K562 (cell line): Measurements from ENCODE around the gene BHLHE40. TPM values are rescaled to one million over a fixed set of nuclear protein-coding genes. Genes with fewer than 3 reads are reported as not detected.
A peak's percentile ranks its signal among the peaks of the same experiment; 100 is the strongest.

Source experiments
- ATAC-seq: fragments of 200-7000 bp; cut with Tn5 transposase; 3 replicates; pipeline ENCODE4 v1.9.1; 2020; ENCODE audit warnings: moderate library complexity
- BruUV-seq: library from RNA; stranded (reverse); fragments of 400-500 nt; replicated peaks from 2 replicates; lab custom pipeline; 2021; lab: Mats Ljungman, UMichigan
- CTCF ChIA-PET: fragments of 300-600 bp; formaldehyde crosslinking; extraction: SDS; loops from one replicate; lab custom pipeline; 2021; ENCODE audit warnings: low intra/inter-chr PET ratio; lab: Yijun Ruan, JAX
- POLR2A ChIA-PET: fragments of 300-600, 350-650 bp; sonication (Branson Sonifier 250); formaldehyde crosslinking; extraction: SDS; loops from one replicate; lab custom pipeline; 2021; ENCODE audit warnings: antibody characterized with exemption, inconsistent platforms; lab: Yijun Ruan, JAX
- DNase-seq, 4 experiments: peaks; one replicate each; pipeline versions ENCODE4 v3.0.0 to v3.0.0-alpha.2; 2011 to 2018; ENCODE audit warnings: low spot score in 3 of 4, mixed read lengths in 3 of 4; ENCODE audit errors: extremely low read depth in 1 of 4
- FAIRE-seq: peaks from 2 replicates; lab custom pipeline; 2011; peaks lifted over from hg19 to GRCh38; lab: Jason Lieb, UNC
- H2AFZ ChIP-seq: 2 replicates; pipeline ENCODE4 v1.6.0; 2011; ENCODE audit warnings: low read depth, low read length, control low read depth, inconsistent platforms
- H3K27ac ChIP-seq: fragments of 200-600 bp; 3 replicates; pipeline ENCODE4 v1.8.0; 2011; ENCODE audit warnings: low read depth, mild to moderate bottlenecking, control low read depth, inconsistent platforms, low read length, moderate library complexity, mixed read lengths; ENCODE audit errors: extremely low read depth
- H3K27me3 ChIP-seq, 2 experiments: fragments of 300-600 bp in 1 of 2; 2 replicates in 1 of 2; 3 replicates in 1 of 2; pipeline versions ENCODE4 v1.6.0 to v1.8.0; 2011; ENCODE audit warnings: inconsistent platforms in 2 of 2, low read length in 2 of 2, mild to moderate bottlenecking in 1 of 2, mixed read lengths in 1 of 2, moderate library complexity in 1 of 2; ENCODE audit not compliant: control insufficient read depth in 2 of 2, insufficient read depth in 2 of 2
- H3K36me3 ChIP-seq: fragments of 300-600 bp; 3 replicates; pipeline ENCODE4 v1.8.0; 2011; ENCODE audit warnings: mild to moderate bottlenecking, low read length, inconsistent platforms; ENCODE audit not compliant: control insufficient read depth, insufficient read depth
- H3K4me1 ChIP-seq, 2 experiments: fragments of 200-600 bp in 1 of 2; replicated peaks in 1 of 2; 2 replicates in 1 of 2; 3 replicates in 1 of 2; pipeline versions ENCODE4 v1.5.1 to v1.8.0; 2011; ENCODE audit warnings: inconsistent platforms in 2 of 2, low read length in 2 of 2, mild to moderate bottlenecking in 1 of 2, mixed read lengths in 1 of 2, moderate library complexity in 1 of 2; ENCODE audit not compliant: control insufficient read depth in 2 of 2, insufficient read depth in 2 of 2
- H3K4me2 ChIP-seq: 2 replicates; pipeline ENCODE4 v1.6.1; 2011; ENCODE audit warnings: low read length, control low read depth, inconsistent platforms, mixed read lengths; ENCODE audit not compliant: insufficient read depth
- H3K4me3 ChIP-seq: fragments of 200-600 bp; sonication (generic), shearing (Covaris generic); 2 replicates; pipeline ENCODE4 v1.5.1; 2016; ENCODE audit warnings: control low read depth, inconsistent platforms
- H3K79me2 ChIP-seq: fragments of 200-600 bp; 3 replicates; pipeline ENCODE4 v1.8.0; 2011; ENCODE audit warnings: low read length, inconsistent platforms; ENCODE audit not compliant: control insufficient read depth, insufficient read depth
- H3K9ac ChIP-seq, 2 experiments: 2 replicates each; pipeline versions ENCODE4 v1.6.0 to v1.6.1; 2011; ENCODE audit warnings: low read depth in 2 of 2, low read length in 2 of 2, control low read depth in 1 of 2, inconsistent platforms in 1 of 2, mild to moderate bottlenecking in 1 of 2, mixed read lengths in 1 of 2; ENCODE audit not compliant: insufficient read depth in 1 of 2
- H3K9me1 ChIP-seq: one replicate; pipeline ENCODE4 v1.6.0; 2011; ENCODE audit warnings: inconsistent platforms, mild to moderate bottlenecking, low read length, moderate library complexity; ENCODE audit not compliant: control insufficient read depth, insufficient read depth
- H3K9me3 ChIP-seq: replicated peaks from 2 replicates; pipeline ENCODE4 v1.5.1; 2011; ENCODE audit warnings: low read depth, low read length, inconsistent platforms; ENCODE audit not compliant: control insufficient read depth, insufficient read depth
- H4K20me1 ChIP-seq: replicated peaks from 2 replicates; pipeline ENCODE4 v1.6.1; 2011; ENCODE audit warnings: low read length, inconsistent platforms, mixed read lengths; ENCODE audit not compliant: control insufficient read depth, insufficient read depth
- CBFA2T3 ChIP-seq: fragments of 450-650 bp; IDR thresholded peaks from 2 replicates; pipeline ENCODE4 v1.6.1; 2017
- CBX5 ChIP-seq: IDR thresholded peaks from 2 replicates; pipeline ENCODE4 v1.6.1; 2014; ENCODE audit warnings: low read depth, borderline replicate concordance
- CEBPG ChIP-seq, 3 experiments: fragments of 200-800 bp in 1 of 3; sonication (Bioruptor generic) in 1 of 3; sonication (generic) in 1 of 3; formaldehyde crosslinking in 1 of 3; IDR thresholded peaks in 2 of 3; conservative IDR thresholded peaks in 1 of 3; 2 replicates each; pipeline versions ENCODE4 v1.6.1 to v1.8.0; 2016 to 2022; ENCODE audit warnings: missing compliant biosample characterization in 2 of 3, missing genetic modification characterization in 2 of 3, mild to moderate bottlenecking in 1 of 3, missing genetic modification reagents in 1 of 3
- MEIS2 ChIP-seq: fragments of 450-650 bp; IDR thresholded peaks from 2 replicates; pipeline ENCODE4 v1.6.1; 2014; ENCODE audit warnings: mild to moderate bottlenecking; ENCODE audit not compliant: partially characterized antibody
- RNF2 ChIP-seq: sonication (generic); IDR thresholded peaks from 2 replicates; pipeline ENCODE4 v1.6.1; 2016
- ZKSCAN1 ChIP-seq: fragments of 150-350 bp; IDR thresholded peaks from 2 replicates; pipeline ENCODE4 v1.6.1; 2016; ENCODE audit warnings: low read depth, low read length
- ZNF436 ChIP-seq: fragments of 250-450, 450-650 bp; sonication (Bioruptor Pico); formaldehyde crosslinking; IDR thresholded peaks from 2 replicates; pipeline ENCODE4 v1.7.0; 2020; ENCODE audit warnings: mild to moderate bottlenecking
- WGBS: fragments of 100-300 bp; shearing (Covaris generic); methylation state at CpG from one replicate; pipeline ENCODE4 v1.1.6; 2016; ENCODE audit warnings: low coverage, mixed read lengths; ENCODE audit not compliant: insufficient coverage; ENCODE audit errors: missing lambda C conversion rate; 5-methylcytosine and 5-hydroxymethylcytosine counted together
- in situ Hi-C: fragments of 300-500 bp; cut with MboI; formaldehyde crosslinking; loops from 4 replicates; pipeline ENCODE4 v1.15.0; 2018; ENCODE audit warnings: inconsistent platforms, mixed read lengths
- intact Hi-C: fragments of 100-400 bp; cut with micrococcal nuclease; formaldehyde crosslinking; loops from 2 replicates; pipeline ENCODE4 v1.14.2; 2022
- polyA plus RNA-seq, 8 experiments: library from polyadenylated mRNA; depleted of rRNA in 4 of 8; stranded (reverse) in 5 of 8; unstranded in 3 of 8; fragments of >200 nt; fragmentation: Nextera tagmentation in 2 of 8; fragmentation: Illumina TruSeq in 1 of 8; extraction: Ambion mirVana in 2 of 8; extraction: Trizol in 1 of 8; gene quantifications; 2 replicates each; pipeline versions ENCODE4 v1.2.1 to v1.2.3, GENCODE V29; 2011 to 2014; ENCODE audit warnings: inconsistent platforms in 1 of 8, missing spikeins in 1 of 8
- total RNA-seq, 7 experiments: library from RNA; depleted of rRNA in 6 of 7; stranded (reverse); fragments of >200 nt in 6 of 7; fragmentation: Illumina TruSeq in 2 of 7; extraction: Trizol in 2 of 7; gene quantifications; 2 replicates each; pipeline versions ENCODE4 v1.2.1 to v1.2.3, GENCODE V29; 2011 to 2021; ENCODE audit warnings: low replicate concordance in 1 of 7

The BHLHE40 gene
- total and polyA plus RNA-seq, 9 of the 15 experiments (the other 6 are each of a cell fraction or from before 2014, with no cell fraction given): 12.0 to 83.9 (median 31.4) TPM

GRCh38 chr3:4990069-4990468 is 10.8 kb downstream of the BHLHE40 start:
- Histone ChIP-seq H4K20me1 (no peaks in the 10 kb centered on the region), H3K27ac (no peak overlapping the region; the same call in 2 of the 3 replicates), H3K9ac (no peak overlapping the region), H3K79me2 (peaks cover 14% of the 10 kb centered on the region), H3K27me3 (no peaks in the 10 kb centered on the region), H3K4me2 (no peak overlapping the region), H3K4me1 (peaks cover 35 to 66% of the 10 kb centered on the region in 2 experiments), H2AFZ (0 out of 2 replicates have a peak overlapping the region, but pooled peaks have one; percentile 3), H3K9me3 (no peaks in the 10 kb centered on the region), H3K36me3 (peaks cover 9% of the 10 kb centered on the region; the same call in 2 of the 3 replicates), H3K4me3 (no peak overlapping the region)
- no TSS peak for BruUV-seq
- CTCF ChIA-PET: interaction anchor here (0.9 kb wide), 1 partner anchor 9 kb away, joined by 5 read pairs; no protein-coding TSS in a partner anchor
- in situ Hi-C loops (no loop called here), intact Hi-C loops (no loop called here)
- no peak for ATAC-seq
- FAIRE-seq: no peak
- 69% methylated on average over 3 of the region's 3 CpGs for WGBS
- no peak for TF ChIP-seq ZNF436 (CRISPR knock-in tag)
- TF ChIP-seq ZKSCAN1: no peak
- TF ChIP-seq CEBPG (CRISPR knock-in tag; IDR thresholded peaks at IDR 0.05): no peak
- peak in 1 of 2 experiments; percentile 54; a peak in 2 of 4 replicates for TF ChIP-seq CEBPG (tag; conservative IDR thresholded peaks at IDR 0.05 in 1 of 2, IDR thresholded peaks at IDR 0.05 in 1 of 2)
- TF ChIP-seq, all 486 proteins: peak for 1
- H3K9me1 ChIP-seq: no peaks in the 10 kb centered on the region
- POLR2A ChIA-PET: interaction anchor here (0.7 to 1.0 kb wide), 2 partner anchors 13 to 260 kb away, joined by 3 read pairs; no protein-coding TSS in a partner anchor
- peak in 1 of 4 experiments; percentile 11 for DNase-seq

DNA sequence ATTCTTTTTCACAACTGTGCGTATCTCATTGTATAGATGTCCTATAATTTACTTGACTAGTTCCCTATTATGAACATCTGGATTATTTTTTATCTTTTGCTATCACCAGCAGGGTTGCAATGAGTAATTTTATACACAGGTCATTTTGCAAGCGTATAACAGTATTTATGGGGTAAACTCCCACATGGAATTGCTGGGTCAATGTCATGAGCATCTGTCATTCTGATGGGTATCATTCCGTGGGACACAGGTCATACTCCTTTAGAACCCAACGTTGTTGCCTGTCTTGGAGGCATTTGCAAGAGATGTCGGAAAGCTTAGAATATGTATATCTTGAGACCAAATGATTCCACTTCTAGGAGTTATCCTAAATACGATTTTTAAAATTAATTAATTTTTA is 12.9 kb downstream of the BHLHE40 start:
- in situ Hi-C loops: no loop called here

More for the DNA sequence above, 12.9 kb downstream of the BHLHE40 start:
- TF ChIP-seq CBX5 (no peak), RNF2 (no peak), MEIS2 (peak; percentile 58), CBFA2T3 (peak; percentile 32; the same call in 1 of the 2 replicates)
- no peak overlapping the region for H3K4me2 ChIP-seq
- DNase-seq (peak in 2 of 4 experiments; percentile 26 to 42), FAIRE-seq (no peak), ATAC-seq (no peak)
- POLR2A ChIA-PET: interaction anchor here (0.7 to 6.4 kb wide), 5 partner anchors 7 to 32 kb away, joined by 3 to 85 read pairs (median 7); no protein-coding TSS in a partner anchor
- no peaks in the 10 kb centered on the region for H3K79me2 ChIP-seq
- no peak overlapping the region for H3K27ac ChIP-seq
- no peaks in the 10 kb centered on the region for H4K20me1 ChIP-seq
- no peaks in the 10 kb centered on the region for H3K9me3 ChIP-seq
- H3K9ac ChIP-seq: no peak overlapping the region
- peaks cover 40 to 70% of the 10 kb centered on the region in 2 experiments for H3K4me1 ChIP-seq
- no peak overlapping the region for H3K4me3 ChIP-seq
- H3K36me3 ChIP-seq: no peaks in the 10 kb centered on the region
- no peaks in the 10 kb centered on the region for H3K27me3 ChIP-seq
- CTCF ChIA-PET: no interaction called here
- no peak overlapping the region; the same call in 1 of the 2 replicates for H2AFZ ChIP-seq
- WGBS: 53% methylated on average over 6 of the region's 6 CpGs
- BruUV-seq: no TSS peak
- intact Hi-C loops: no loop called here
- H3K9me1 ChIP-seq: no peaks in the 10 kb centered on the region
